ENCODE measurements around the gene ZCCHC3. TPM values are rescaled to one million over a fixed set of nuclear protein-coding genes. Genes with fewer than 3 reads are reported as not detected.
A peak's percentile ranks its signal among the peaks of the same experiment; 100 is the strongest.

The ZCCHC3 gene
- total and polyA plus RNA-seq, 3 donors from 2014 or later = 21.2 to 34.9 (median 29.1) TPM

GRCh38 chr20:309306-309840 lies 12.0 kb downstream of the ZCCHC3 start:
- H3K27me3 ChIP-seq = no peaks in the 10 kb centered on the region
- intact Hi-C loops (cut with DNase I; ENCODE audit: low total_unique reads) = no loop called here
- H3K4me3 ChIP-seq = peak overlapping the region; percentile 53 to 68
- 1 to 3% methylated on average over 6 of the region's 6 CpGs for WGBS, 2 donors
- H3K27ac ChIP-seq = peak overlapping the region; percentile 60 to 89
- no peaks in the 10 kb centered on the region for H3K36me3 ChIP-seq (ENCODE audit: low read depth, missing control alignments)
- peaks cover 4% of the 10 kb centered on the region for H3K4me1 ChIP-seq
- no peaks in the 10 kb centered on the region for H3K9me3 ChIP-seq
- TF ChIP-seq POLR2A (IDR thresholded peaks at IDR 0.05) = no peak
- TF ChIP-seq CTCF (IDR thresholded peaks at IDR 0.05) = no peak
- no peak for DNase-seq

GRCh38 chr20:309841-310644 lies 12.7 kb downstream of the ZCCHC3 start:
- no peaks in the 10 kb centered on the region for H3K9me3 ChIP-seq
- peak in 1 of 3 experiments; percentile 9 for TF ChIP-seq CTCF (IDR thresholded peaks at IDR 0.05)
- TF ChIP-seq POLR2A (IDR thresholded peaks at IDR 0.05) = no peak
- H3K4me3 ChIP-seq = peak overlapping the region; percentile 53 to 68
- intact Hi-C loops (cut with DNase I; ENCODE audit: low total_unique reads) = no loop called here
- H3K36me3 ChIP-seq (ENCODE audit: low read depth, missing control alignments) = no peaks in the 10 kb centered on the region
- WGBS, 2 donors = 1 to 2% methylated on average over 31 of the region's 31 CpGs
- peak; percentile 100 for DNase-seq
- peak overlapping the region; percentile 60 to 89 for H3K27ac ChIP-seq
- peaks cover 4% of the 10 kb centered on the region for H3K4me1 ChIP-seq
- no peaks in the 10 kb centered on the region for H3K27me3 ChIP-seq

- intact Hi-C loops (cut with DNase I; ENCODE audit: low total_unique reads) = no loop called here
- peaks cover 4% of the 10 kb centered on the region for H3K4me1 ChIP-seq
- DNase-seq = no peak
- WGBS, 2 donors = 3% methylated on average over 7 of the region's 7 CpGs
- no peaks in the 10 kb centered on the region for H3K36me3 ChIP-seq (ENCODE audit: low read depth, missing control alignments)
- no peak for TF ChIP-seq CTCF (IDR thresholded peaks at IDR 0.05)
- TF ChIP-seq POLR2A (IDR thresholded peaks at IDR 0.05) = no peak
- H3K4me3 ChIP-seq = peak overlapping the region; percentile 53 to 68
- H3K27ac ChIP-seq = peak overlapping the region; percentile 21 to 60
- no peaks in the 10 kb centered on the region for H3K9me3 ChIP-seq
- no peaks in the 10 kb centered on the region for H3K27me3 ChIP-seq
Measured at GRCh38 chr20:310645-311044, 13.3 kb downstream of the ZCCHC3 start.

GRCh38 chr20:311609-312008 lies 14.2 kb downstream of the ZCCHC3 start:
- H3K36me3 ChIP-seq (ENCODE audit: low read depth, missing control alignments) = no peaks in the 10 kb centered on the region
- intact Hi-C loops (cut with DNase I; ENCODE audit: low total_unique reads) = no loop called here
- 75 to 78% methylated on average over 7 of the region's 7 CpGs for WGBS, 2 donors
- no peaks in the 10 kb centered on the region for H3K9me3 ChIP-seq
- H3K4me3 ChIP-seq = no peak overlapping the region
- DNase-seq = no peak
- TF ChIP-seq POLR2A (IDR thresholded peaks at IDR 0.05) (no peak), CTCF (IDR thresholded peaks at IDR 0.05) (no peak)
- peaks cover 4% of the 10 kb centered on the region for H3K4me1 ChIP-seq
- H3K27me3 ChIP-seq = no peaks in the 10 kb centered on the region
- H3K27ac ChIP-seq = no peak overlapping the region

Measured in testis (tissue), 3 donors.